MCF 10A (cell line): ENCODE data around the gene UBA1. TPM values are rescaled to one million over a fixed set of nuclear protein-coding genes. Genes with fewer than 3 reads are reported as not detected.

Experiments
- BruUV-seq: library from RNA; stranded (reverse); fragments of 400-500 nt; replicated peaks from 2 replicates; lab custom pipeline; 2021; lab: Mats Ljungman, UMichigan
- CTCF ChIA-PET: fragments of 300-600 bp; sonication (Branson Sonifier 250); formaldehyde crosslinking; extraction: SDS; loops from one replicate; lab custom pipeline; 2021; ENCODE audit warnings: antibody characterized with exemption, inconsistent platforms; lab: Yijun Ruan, JAX
- POLR2A ChIA-PET: fragments of 300-600, 350-650 bp; sonication (Branson Sonifier 250); formaldehyde crosslinking; extraction: SDS; loops from one replicate; lab custom pipeline; 2020; ENCODE audit warnings: antibody characterized with exemption, inconsistent platforms; lab: Yijun Ruan, JAX
- DNase-seq: peaks from one replicate; pipeline ENCODE4 v3.0.0-alpha.2; 2018; ENCODE audit not compliant: unreplicated experiment
- H3K27ac Mint-ChIP-seq: one replicate; pipeline ENCODE4 v1.8.0; 2022; ENCODE audit warnings: mild to moderate bottlenecking, low read depth, mixed read lengths; ENCODE audit not compliant: unreplicated experiment
- H3K27me3 Mint-ChIP-seq: one replicate; pipeline ENCODE4 v1.8.0; 2022; ENCODE audit warnings: mixed read lengths; ENCODE audit not compliant: insufficient read depth, unreplicated experiment
- H3K36me3 Mint-ChIP-seq: one replicate; pipeline ENCODE4 v1.8.0; 2022; ENCODE audit warnings: mild to moderate bottlenecking, moderate library complexity, mixed read lengths; ENCODE audit not compliant: insufficient read depth, unreplicated experiment
- H3K4me1 Mint-ChIP-seq: one replicate; pipeline ENCODE4 v1.8.0; 2022; ENCODE audit warnings: mixed read lengths; ENCODE audit not compliant: insufficient read depth, unreplicated experiment
- H3K4me3 Mint-ChIP-seq: one replicate; pipeline ENCODE4 v1.8.0; 2022; ENCODE audit warnings: mild to moderate bottlenecking, moderate library complexity, mixed read lengths; ENCODE audit not compliant: unreplicated experiment
- H3K9me3 Mint-ChIP-seq: one replicate; pipeline ENCODE4 v1.8.0; 2022; ENCODE audit warnings: mixed read lengths; ENCODE audit not compliant: unreplicated experiment
- CTCF ChIP-seq: fragments of 200-600 bp; IDR thresholded peaks from one replicate; pipeline ENCODE4 v1.8.0; 2022; ENCODE audit warnings: antibody characterized with exemption, mild to moderate bottlenecking; ENCODE audit not compliant: unreplicated experiment
- intact Hi-C: fragments of 100-400 bp; cut with micrococcal nuclease; formaldehyde crosslinking; loops from 2 replicates; pipeline ENCODE4 v1.14.1; 2022
- total RNA-seq: library from RNA; stranded (reverse); gene quantifications from 2 replicates; pipeline ENCODE4 v1.2.3, GENCODE V29; 2022

Gene UBA1
- total RNA-seq, 1 experiment from 2014 or later, result 248 TPM

DNA sequence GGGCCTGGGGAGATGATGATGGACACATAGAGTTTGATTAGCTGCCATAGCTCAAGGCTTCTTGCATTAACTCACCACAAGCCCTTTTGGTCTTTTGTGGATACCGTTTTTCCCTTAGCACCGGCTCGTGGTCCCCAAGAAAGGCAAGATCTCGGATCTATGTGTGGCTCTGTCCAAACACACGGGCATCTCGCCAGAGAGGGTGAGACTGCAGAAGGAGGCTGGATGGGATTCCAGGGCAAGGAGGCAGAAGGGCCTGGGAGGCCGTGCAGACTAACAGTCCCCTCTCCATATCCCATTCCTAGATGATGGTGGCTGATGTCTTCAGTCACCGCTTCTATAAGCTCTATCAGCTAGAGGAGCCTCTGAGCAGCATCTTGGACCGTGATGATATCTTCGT lies 48.7 kb downstream of the UBA1 start:
- intact Hi-C loops, result no loop called here
- Mint-ChIP-seq H3K9me3 (peaks cover 5% of the 10 kb centered on the region), H3K4me3 (no peak overlapping the region), H3K36me3 (peaks cover 27% of the 10 kb centered on the region), H3K4me1 (no peaks in the 10 kb centered on the region), H3K27me3 (peaks cover 63% of the 10 kb centered on the region), H3K27ac (no peak overlapping the region)
- DNase-seq, result no peak
- POLR2A ChIA-PET, result no interaction called here
- BruUV-seq, result no TSS peak
- no peak for TF ChIP-seq CTCF
- CTCF ChIA-PET, result no interaction called here

GRCh38 chrX:47243351-47243750 lies 49.7 kb downstream of the UBA1 start:
- ChIA-PET POLR2A (no interaction called here), CTCF (no interaction called here)
- DNase-seq, result no peak
- Mint-ChIP-seq H3K27ac (no peak overlapping the region), H3K4me1 (no peaks in the 10 kb centered on the region), H3K27me3 (peaks cover 69% of the 10 kb centered on the region), H3K36me3 (peaks cover 27% of the 10 kb centered on the region), H3K4me3 (no peak overlapping the region), H3K9me3 (peaks cover 5% of the 10 kb centered on the region)
- intact Hi-C loops, result no loop called here
- BruUV-seq, result no TSS peak
- no peak for TF ChIP-seq CTCF

- peaks cover 5% of the 10 kb centered on the region for H3K9me3 Mint-ChIP-seq
- DNase-seq, result no peak
- H3K27me3 Mint-ChIP-seq, result peaks cover 75% of the 10 kb centered on the region
- H3K27ac Mint-ChIP-seq, result no peak overlapping the region
- intact Hi-C loops, result no loop called here
- CTCF ChIA-PET, result interaction anchor here (0.6 kb wide), 1 partner anchor 138 kb away, joined by 4 read pairs; no protein-coding TSS in a partner anchor
- no peaks in the 10 kb centered on the region for H3K4me1 Mint-ChIP-seq
- no peak overlapping the region for H3K4me3 Mint-ChIP-seq
- POLR2A ChIA-PET, result no interaction called here
- H3K36me3 Mint-ChIP-seq, result peaks cover 27% of the 10 kb centered on the region
- no peak for TF ChIP-seq CTCF
- no TSS peak for BruUV-seq
Observed at GRCh38 chrX:47244676-47245075, 51.0 kb downstream of the UBA1 start.

DNA sequence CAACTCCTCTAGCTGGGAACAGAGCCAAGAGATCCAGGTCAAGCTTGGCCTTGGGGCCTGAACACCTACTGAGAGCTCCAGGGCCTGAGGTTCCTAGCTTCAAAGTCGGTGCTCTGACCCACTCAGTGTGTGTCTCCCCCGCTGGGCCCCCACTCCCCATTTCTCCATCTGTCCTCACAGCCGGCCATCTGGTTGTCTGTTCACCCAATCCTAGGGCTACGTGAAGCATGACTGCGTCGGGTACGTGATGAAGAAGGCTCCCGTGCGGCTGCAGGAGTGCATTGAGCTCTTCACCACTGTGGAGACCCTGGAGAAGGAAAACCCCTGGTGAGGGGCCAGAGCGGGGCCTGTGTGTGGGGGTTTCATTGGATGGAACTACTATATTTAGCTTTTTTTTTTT lies 51.5 kb downstream of the UBA1 start:
- no peak for TF ChIP-seq CTCF
- POLR2A ChIA-PET, result no interaction called here
- CTCF ChIA-PET, result interaction anchor here (0.6 kb wide), 1 partner anchor 138 kb away, joined by 4 read pairs; no protein-coding TSS in a partner anchor
- intact Hi-C loops, result no loop called here
- DNase-seq, result no peak
- Mint-ChIP-seq H3K4me3 (no peak overlapping the region), H3K9me3 (peaks cover 5% of the 10 kb centered on the region), H3K4me1 (no peaks in the 10 kb centered on the region), H3K27ac (no peak overlapping the region), H3K27me3 (peaks cover 73% of the 10 kb centered on the region), H3K36me3 (peaks cover 27% of the 10 kb centered on the region)
- no TSS peak for BruUV-seq
